HUDEP-2 (cell line): ENCODE measurements around the gene HNRNPAB.

Experiments used
- DNase-seq, 76 experiments: peaks; one replicate each; lab custom pipeline; 2025; ENCODE audit not compliant: unreplicated experiment in 76 of 76; lab: John Stamatoyannopoulos, UW

The HNRNPAB gene

DNA sequence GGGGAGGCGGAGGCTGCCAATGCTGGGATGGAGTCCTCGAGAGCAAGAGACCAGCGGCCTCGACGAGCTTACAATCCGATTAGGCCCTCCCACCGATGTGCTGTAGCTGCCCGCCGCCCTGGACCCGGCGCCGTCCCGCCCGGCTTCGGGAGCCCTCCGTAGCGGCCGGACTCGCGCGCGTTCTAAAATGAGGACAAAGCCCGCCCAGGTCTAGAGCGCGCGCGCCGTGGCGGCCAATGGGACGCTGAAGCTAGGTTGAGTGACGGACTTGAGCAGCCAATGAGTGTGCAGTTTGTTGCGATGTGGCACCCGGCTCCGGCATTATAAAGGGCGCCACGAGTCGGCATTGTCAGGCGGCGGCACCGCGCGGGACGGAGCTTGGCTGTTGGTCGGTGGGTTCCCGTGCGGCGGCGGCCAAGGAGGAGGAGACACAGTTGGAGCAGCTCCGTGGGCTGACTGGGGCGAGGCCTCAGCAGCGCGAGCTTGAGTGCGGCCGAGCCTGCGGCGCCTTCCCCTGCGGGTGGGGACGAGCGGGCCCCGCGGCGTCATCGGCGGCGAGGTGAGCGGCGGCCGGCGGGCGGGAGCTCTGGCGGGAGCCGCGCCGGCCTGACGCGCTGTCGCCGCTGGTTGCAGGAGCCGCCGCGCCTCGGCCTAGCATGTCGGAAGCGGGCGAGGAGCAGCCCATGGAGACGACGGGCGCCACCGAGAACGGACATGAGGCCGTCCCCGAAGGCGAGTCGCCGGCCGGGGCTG, at the start of gene HNRNPAB:
Gene HNRNPAB (plus strand): TSS at position 352 of the 753 bp plus-strand sequence. CDS start 305 bp downstream, at position 657.
- DNase-seq, result peak in 75 of 76 experiments; percentile 34 to 97 (median 90)

DNA sequence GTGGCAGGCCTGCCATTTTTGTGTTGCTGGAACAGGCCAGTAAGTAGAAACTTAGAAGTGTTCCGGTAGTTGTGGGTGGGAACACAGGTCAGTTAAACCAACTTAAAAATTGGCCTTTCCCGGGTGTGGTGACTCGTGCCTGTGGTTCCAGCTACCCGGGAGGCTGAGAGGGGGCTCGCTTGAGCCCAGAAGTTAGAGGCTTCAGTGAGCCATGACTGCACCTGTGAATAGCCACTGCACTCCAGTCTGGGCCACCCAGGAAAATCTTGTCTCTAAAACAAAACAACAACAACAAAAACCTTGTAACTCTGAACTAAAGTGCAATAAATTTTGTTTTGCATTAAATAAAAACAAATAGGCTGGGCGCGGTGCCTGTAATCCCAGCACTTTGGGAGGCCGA, 49.3 kb upstream of the HNRNPAB start:
- DNase-seq, result no peak

GRCh38 chr5:178160176-178160575, 44.2 kb upstream of the HNRNPAB start:
- DNase-seq, result no peak

GRCh38 chr5:178162481-178162880, 41.9 kb upstream of the HNRNPAB start:
- DNase-seq, result no peak

GRCh38 chr5:178163772-178164735, 40.3 kb upstream of the HNRNPAB start:
- peak in 69 of 76 experiments; percentile 12 to 91 (median 64) for DNase-seq

- no peak for DNase-seq
Measured at GRCh38 chr5:178165581-178165980, 38.8 kb upstream of the HNRNPAB start.

GRCh38 chr5:178170455-178170854, 33.9 kb upstream of the HNRNPAB start:
- DNase-seq, result no peak

GRCh38 chr5:178174456-178174855, 29.9 kb upstream of the HNRNPAB start:
- no peak for DNase-seq

DNA sequence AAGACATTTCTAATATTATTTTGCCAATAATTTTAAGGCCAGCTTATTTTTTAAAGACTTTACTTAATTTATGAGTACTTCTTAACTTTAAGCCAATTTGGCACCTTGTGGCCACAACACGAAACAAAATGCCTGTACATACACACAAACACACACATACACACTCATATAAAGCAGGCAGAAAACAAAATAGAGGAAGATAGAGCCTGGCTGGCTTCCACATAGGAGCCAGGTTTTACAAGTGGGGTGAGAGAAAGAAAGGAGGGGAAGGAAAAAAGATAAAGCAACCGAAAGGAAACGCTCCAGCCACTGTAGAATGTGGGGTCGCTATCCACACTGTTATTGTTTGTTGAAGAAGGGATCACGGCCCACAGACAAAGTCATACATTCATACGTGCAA, 27.5 kb upstream of the HNRNPAB start:
- DNase-seq, result no peak

- DNase-seq, result no peak
Measured at GRCh38 chr5:178177569-178177968, 26.8 kb upstream of the HNRNPAB start.

DNA sequence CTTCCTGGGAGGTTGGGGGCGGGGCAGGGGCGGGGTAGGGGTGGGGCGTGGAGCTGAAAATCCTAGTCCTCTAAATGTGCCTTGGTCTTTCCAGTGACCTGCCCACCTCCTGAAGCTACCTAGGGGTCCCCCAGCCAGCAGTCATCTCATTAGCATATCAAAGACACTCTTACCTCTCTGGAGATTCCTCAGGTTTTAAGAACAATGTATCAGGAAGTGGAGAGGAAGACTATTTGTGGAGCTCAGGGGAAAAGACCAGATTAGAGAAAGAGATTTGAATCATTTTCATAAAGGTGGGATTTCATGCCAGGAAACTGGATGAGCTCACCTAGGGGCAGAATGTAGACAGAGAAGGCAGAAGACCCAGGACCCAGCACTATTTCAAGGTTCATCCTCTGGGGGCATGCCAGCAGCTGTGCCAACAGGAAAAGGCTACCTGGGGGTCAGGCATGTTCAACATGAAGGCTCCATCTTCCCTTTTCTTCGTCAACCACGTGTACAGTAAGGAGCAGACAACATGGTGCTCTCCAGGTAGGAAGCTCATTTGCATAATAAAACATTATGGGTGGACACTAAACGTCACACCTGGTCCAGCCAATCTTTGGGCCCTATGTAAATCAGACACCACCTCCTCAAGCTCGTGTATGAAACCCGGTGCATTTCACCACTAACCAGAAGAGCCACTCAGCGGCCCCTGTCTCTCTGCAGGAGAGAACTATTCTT, 24.0 kb upstream of the HNRNPAB start:
- no peak for DNase-seq

DNA sequence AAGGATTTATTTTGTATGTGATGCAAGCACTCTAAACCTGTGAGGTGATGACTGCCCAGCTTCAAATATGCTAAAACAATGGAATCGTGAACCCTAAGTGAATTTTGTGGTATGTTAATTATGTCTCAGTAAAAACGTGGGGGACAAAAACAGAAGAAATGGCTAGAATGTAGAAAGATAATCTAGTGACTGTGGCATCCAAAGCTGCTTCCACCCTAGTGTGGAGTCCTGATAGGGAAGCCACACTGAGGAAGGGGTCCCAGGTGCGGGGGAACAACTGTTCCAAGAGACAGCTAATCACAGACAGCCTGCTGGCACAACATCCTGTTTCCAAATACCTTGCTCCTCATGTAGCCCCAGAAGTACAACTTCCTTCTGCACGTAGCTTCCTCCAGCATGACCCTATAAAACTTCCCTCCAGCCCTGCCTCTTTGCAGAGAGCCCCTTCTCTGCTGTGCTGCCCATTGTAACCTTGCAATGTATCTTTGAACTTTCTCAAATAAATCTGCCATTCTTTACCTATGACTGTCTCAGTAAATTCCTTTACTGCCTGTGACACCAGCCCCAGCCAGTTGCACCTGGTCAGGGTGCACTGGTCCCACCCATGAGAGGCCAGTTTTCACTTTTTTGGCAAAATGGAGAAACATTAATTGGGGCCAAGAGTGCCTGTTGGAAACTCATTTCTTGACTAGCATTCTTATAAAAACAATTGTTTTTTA, 22.0 kb upstream of the HNRNPAB start:
- DNase-seq, result no peak

- no peak for DNase-seq
Measured at GRCh38 chr5:178186427-178186826, 17.9 kb upstream of the HNRNPAB start.

GRCh38 chr5:178187014-178187413, 17.3 kb upstream of the HNRNPAB start, which contains the start of gene GMCL2:
Gene GMCL2 (minus strand): TSS chr5:178187371. CDS start chr5:178187299, 72 bp downstream.
- DNase-seq, result no peak

GRCh38 chr5:178189433-178189832, 14.9 kb upstream of the HNRNPAB start:
- DNase-seq, result no peak

GRCh38 chr5:178191661-178192060, 12.7 kb upstream of the HNRNPAB start:
- DNase-seq, result no peak

DNA sequence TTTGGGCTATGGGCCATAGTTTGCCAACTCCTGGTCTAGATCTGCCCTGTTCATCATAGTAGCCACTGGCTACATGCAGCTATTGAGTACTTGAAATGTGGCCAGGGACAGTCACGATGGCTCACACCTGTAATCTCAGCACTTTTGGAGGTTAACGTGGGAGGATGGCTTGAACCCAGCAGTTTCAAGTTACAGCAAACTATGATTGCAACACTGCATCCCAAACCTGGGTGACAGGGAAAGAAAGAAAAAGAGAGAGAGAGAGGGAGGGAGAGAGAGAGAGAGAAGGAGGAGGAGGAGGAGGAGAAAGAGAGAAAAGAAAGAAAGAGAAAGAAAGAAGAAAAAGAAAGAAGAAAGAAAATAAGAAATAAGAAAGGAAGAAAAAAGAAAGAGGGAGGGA, 12.1 kb upstream of the HNRNPAB start:
- DNase-seq, result no peak

GRCh38 chr5:178192787-178193186, 11.5 kb upstream of the HNRNPAB start:
- DNase-seq, result no peak

DNA sequence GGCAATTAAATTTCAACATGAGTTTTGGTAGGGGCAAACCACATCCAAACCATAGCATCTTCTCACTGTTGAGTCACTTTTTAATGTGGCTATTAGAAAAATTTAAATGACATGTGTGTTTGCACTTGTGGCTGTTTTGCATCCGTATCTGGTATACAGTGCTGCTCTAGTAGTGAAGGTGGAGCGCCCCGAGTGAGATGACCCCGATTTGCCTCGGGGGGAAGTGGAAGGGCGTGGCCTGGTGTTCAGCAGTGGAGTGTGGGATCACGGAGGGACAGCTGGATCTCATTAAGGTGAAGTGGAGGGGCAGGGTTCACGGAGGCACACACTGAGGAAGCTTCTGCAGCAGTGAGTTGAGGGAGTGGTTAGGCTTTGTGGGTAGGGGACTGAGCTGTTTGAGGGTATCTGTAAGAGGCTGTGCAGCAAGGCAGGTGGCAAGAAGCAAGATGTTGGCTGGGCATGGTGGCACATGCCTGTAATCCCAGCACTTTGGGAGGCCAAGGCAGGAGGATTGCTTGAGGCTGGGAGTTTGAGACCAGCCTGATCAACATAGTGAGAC, 11.0 kb upstream of the HNRNPAB start:
- DNase-seq, result no peak

GRCh38 chr5:178194026-178194425, 10.3 kb upstream of the HNRNPAB start:
- DNase-seq, result no peak
